ENCODE measurements around the gene NAPSA. TPM values are rescaled to one million over a fixed set of nuclear protein-coding genes. Genes with fewer than 3 reads are reported as not detected.
"Not testable (repeated sequence)": the region's sequence is repeated elsewhere in the genome, so short reads cannot be mapped to it uniquely, and the experiment has no call there.

The NAPSA gene
- total and polyA plus RNA-seq, 2 donors, result 0.94 to 6.4 TPM

DNA sequence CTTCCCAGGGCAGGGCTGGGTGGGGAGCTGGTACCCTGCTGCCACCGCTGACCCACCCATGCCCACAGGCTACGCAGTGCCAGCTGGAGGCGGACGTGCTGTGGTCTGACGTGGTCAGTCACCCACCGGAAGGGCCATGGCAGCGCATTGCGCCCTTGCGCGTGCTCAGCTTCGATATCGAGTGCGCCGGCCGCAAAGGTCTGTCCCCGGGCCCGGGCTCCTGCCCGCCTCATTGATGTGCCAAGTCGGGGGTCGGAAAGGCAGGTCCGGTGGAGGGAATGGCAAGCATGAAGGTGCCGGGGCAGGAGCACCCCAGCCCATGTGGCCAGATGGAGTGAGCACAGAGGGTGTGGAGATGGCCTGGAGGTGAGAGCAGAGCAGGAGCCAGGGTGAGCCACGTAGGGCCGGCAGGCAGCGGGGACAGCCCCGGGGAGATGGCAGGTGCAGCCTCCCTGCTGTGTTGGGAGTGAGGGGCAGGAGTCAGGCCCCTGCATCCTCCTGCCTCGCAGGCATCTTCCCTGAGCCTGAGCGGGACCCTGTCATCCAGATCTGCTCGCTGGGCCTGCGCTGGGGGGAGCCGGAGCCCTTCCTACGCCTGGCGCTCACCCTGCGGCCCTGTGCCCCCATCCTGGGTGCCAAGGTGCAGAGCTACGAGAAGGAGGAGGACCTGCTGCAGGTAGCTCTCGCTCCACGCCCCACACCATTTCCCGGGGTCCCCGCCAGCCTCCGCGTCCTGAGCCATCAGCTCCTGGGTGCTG lies 37.3 kb upstream of the NAPSA start:
- DNase-seq (ENCODE audit: low read depth in 6 of 9, low spot score in 9 of 9), result no peak
- Histone ChIP-seq H3K27ac (ENCODE audit: low read depth in 1 of 2, low read length in 1 of 2) (no peak overlapping the region), H3K4me3 (ENCODE audit: low read length in 2 of 2) (no peak overlapping the region), H3K36me3 (ENCODE audit: control insufficient read depth in 2 of 2, insufficient read depth in 2 of 2, low read length in 1 of 2) (peaks cover 14 to 49% of the 10 kb centered on the region in 2 donors), H3K4me1 (ENCODE audit: control insufficient read depth in 2 of 2, insufficient read depth in 2 of 2, low read length in 2 of 2) (no peaks in the 10 kb centered on the region), H3K9me3 (ENCODE audit: control insufficient read depth in 2 of 2, insufficient read depth in 1 of 2, low read length in 1 of 2) (no peaks in the 10 kb centered on the region), H3K27me3 (ENCODE audit: control insufficient read depth in 2 of 2, insufficient read depth in 1 of 2, low read length in 1 of 2) (no peaks in the 10 kb centered on the region)
- 98% methylated on average over 41 of the region's 41 CpGs for WGBS

DNA sequence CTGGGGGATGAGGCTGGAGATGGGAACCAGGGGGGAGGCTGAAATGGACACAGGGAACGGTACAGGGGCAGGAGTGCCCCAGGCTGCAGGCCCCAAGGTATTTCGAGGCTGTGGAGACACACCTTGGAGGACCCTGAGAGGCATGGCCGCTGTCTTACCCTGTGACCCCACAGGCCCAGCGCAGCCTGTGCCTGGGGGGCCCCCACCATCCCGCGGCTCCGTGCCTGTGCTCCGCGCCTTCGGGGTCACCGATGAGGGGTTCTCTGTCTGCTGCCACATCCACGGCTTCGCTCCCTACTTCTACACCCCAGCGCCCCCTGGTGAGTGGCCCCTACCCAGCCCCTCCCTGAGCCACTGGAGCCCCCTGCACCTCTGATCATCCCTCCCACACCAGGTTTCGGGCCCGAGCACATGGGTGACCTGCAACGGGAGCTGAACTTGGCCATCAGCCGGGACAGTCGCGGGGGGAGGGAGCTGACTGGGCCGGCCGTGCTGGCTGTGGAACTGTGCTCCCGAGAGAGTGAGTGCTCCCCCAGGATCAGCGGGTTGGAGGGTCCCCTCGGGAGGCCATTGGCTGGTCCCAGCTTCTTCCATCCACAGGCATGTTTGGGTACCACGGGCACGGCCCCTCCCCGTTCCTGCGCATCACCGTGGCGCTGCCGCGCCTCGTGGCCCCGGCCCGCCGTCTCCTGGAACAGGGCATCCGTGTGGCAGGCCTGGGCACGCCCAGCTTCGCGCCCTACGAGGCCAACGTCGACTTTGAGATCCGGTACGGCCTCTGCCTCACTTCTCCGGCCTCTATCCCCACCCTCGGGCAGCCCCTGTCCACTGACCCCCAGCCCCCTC lies 36.4 kb upstream of the NAPSA start:
- no peaks in the 10 kb centered on the region for H3K27me3 ChIP-seq (ENCODE audit: control insufficient read depth in 2 of 2, insufficient read depth in 1 of 2, low read length in 1 of 2)
- H3K27ac ChIP-seq (ENCODE audit: low read depth in 1 of 2, low read length in 1 of 2), result no peak overlapping the region
- H3K36me3 ChIP-seq (ENCODE audit: control insufficient read depth in 2 of 2, insufficient read depth in 2 of 2, low read length in 1 of 2), result peaks cover 14 to 45% of the 10 kb centered on the region in 2 donors
- H3K4me3 ChIP-seq (ENCODE audit: low read length in 2 of 2), result no peak overlapping the region
- WGBS, result 96% methylated on average over 48 of the region's 48 CpGs
- no peak for DNase-seq (ENCODE audit: low read depth in 6 of 9, low spot score in 9 of 9)
- no peaks in the 10 kb centered on the region for H3K9me3 ChIP-seq (ENCODE audit: control insufficient read depth in 2 of 2, insufficient read depth in 1 of 2, low read length in 1 of 2)
- H3K4me1 ChIP-seq (ENCODE audit: control insufficient read depth in 2 of 2, insufficient read depth in 2 of 2, low read length in 2 of 2), result no peaks in the 10 kb centered on the region

DNA sequence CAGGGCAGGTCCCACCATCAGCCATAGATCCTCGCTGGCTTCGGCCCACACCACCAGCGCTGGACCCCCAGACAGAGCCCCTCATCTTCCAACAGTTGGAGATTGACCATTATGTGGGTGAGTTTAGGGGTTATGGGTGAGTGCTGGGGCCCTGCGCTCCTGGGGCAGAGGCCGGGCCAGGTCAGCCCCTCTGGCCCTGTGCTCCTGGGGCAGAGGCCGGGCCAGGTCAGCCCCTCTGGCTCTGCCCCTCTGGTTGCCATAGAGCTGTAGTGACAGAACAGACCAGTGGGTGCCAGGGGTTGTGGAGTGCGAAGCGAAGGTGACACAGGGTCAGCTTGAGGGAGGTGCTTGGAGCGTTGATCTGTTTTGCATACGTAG lies 33.9 kb upstream of the NAPSA start:
- DNase-seq (ENCODE audit: low read depth in 6 of 9, low spot score in 9 of 9), result no peak
- Histone ChIP-seq H3K4me1 (ENCODE audit: control insufficient read depth in 2 of 2, insufficient read depth in 2 of 2, low read length in 2 of 2) (no peaks in the 10 kb centered on the region), H3K4me3 (ENCODE audit: low read length in 2 of 2) (no peak overlapping the region), H3K9me3 (ENCODE audit: control insufficient read depth in 2 of 2, insufficient read depth in 1 of 2, low read length in 1 of 2) (no peaks in the 10 kb centered on the region), H3K27me3 (ENCODE audit: control insufficient read depth in 2 of 2, insufficient read depth in 1 of 2, low read length in 1 of 2) (no peaks in the 10 kb centered on the region), H3K27ac (ENCODE audit: low read depth in 1 of 2, low read length in 1 of 2) (no peak overlapping the region), H3K36me3 (ENCODE audit: control insufficient read depth in 2 of 2, insufficient read depth in 2 of 2, low read length in 1 of 2) (peaks cover 14 to 33% of the 10 kb centered on the region in 2 donors)
- over 99% methylated on average over 10 of the region's 10 CpGs for WGBS

DNA sequence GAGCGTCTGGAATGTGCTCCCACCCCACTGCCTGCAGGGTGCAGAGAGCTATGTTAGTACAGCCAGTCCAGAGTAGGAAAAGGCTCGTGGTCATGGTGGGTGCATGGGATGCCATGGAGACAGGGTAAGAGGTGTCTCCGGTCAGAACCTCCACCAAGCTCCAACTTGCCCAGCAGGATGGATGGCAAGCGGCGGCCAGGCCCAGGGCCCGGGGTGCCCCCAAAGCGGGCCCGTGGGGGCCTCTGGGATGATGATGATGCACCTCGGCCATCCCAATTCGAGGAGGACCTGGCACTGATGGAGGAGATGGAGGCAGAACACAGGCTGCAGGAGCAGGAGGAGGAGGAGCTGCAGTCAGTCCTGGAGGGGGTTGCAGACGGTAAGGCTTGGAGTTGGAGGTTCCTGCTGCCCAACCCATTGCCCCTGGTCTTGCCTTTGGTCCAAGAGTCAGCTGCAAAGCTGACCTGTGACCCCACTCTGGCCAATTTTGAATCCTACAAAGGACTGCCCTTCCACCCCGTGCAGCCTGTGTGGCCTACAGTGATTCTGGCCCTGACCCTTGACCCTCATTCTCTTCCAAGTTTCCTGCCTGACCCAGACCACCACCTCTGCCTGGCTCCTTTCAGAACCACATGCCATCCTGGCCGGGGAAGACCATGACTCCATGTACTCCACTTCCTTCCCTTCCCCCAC lies 33.4 kb upstream of the NAPSA start:
- WGBS, result 99% methylated on average over 13 of the region's 13 CpGs
- H3K4me1 ChIP-seq (ENCODE audit: control insufficient read depth in 2 of 2, insufficient read depth in 2 of 2, low read length in 2 of 2), result no peaks in the 10 kb centered on the region
- H3K36me3 ChIP-seq (ENCODE audit: control insufficient read depth in 2 of 2, insufficient read depth in 2 of 2, low read length in 1 of 2), result peaks cover 17 to 35% of the 10 kb centered on the region in 2 donors
- H3K27ac ChIP-seq (ENCODE audit: low read depth in 1 of 2, low read length in 1 of 2), result no peak overlapping the region
- H3K27me3 ChIP-seq (ENCODE audit: control insufficient read depth in 2 of 2, insufficient read depth in 1 of 2, low read length in 1 of 2), result no peaks in the 10 kb centered on the region
- no peaks in the 10 kb centered on the region for H3K9me3 ChIP-seq (ENCODE audit: control insufficient read depth in 2 of 2, insufficient read depth in 1 of 2, low read length in 1 of 2)
- H3K4me3 ChIP-seq (ENCODE audit: low read length in 2 of 2), result no peak overlapping the region
- no peak for DNase-seq (ENCODE audit: low read depth in 6 of 9, low spot score in 9 of 9)

DNA sequence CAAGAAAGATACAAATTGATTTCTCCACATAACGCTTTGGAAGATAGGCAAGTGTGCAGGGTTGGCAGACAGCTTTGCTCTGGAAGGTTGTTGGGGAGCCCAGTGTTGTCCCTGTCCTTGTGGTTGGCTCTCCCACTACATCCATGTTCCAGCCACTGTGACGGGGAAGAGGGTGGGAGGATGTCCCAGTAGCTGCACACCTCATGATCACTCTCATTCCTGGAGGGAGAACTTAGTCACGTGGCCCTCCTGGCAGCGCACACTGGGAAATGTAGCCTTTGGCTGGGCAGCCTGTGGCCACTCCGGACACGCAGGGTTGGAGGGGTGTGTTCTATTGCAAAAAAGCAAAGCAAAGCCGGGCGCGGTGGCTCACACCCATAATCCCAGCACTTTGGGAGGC lies 28.6 kb upstream of the NAPSA start:
- DNase-seq (ENCODE audit: low read depth in 6 of 9, low spot score in 9 of 9), result no peak
- peaks cover 6 to 13% of the 10 kb centered on the region in 2 donors for H3K36me3 ChIP-seq (ENCODE audit: control insufficient read depth in 2 of 2, insufficient read depth in 2 of 2, low read length in 1 of 2)
- 97% methylated on average over 9 of the region's 9 CpGs for WGBS
- H3K4me1 ChIP-seq (ENCODE audit: control insufficient read depth in 2 of 2, insufficient read depth in 2 of 2, low read length in 2 of 2), result no peaks in the 10 kb centered on the region
- no peaks in the 10 kb centered on the region for H3K27me3 ChIP-seq (ENCODE audit: control insufficient read depth in 2 of 2, insufficient read depth in 1 of 2, low read length in 1 of 2)
- no peak overlapping the region for H3K27ac ChIP-seq (ENCODE audit: low read depth in 1 of 2, low read length in 1 of 2)
- no peaks in the 10 kb centered on the region for H3K9me3 ChIP-seq (ENCODE audit: control insufficient read depth in 2 of 2, insufficient read depth in 1 of 2, low read length in 1 of 2)
- H3K4me3 ChIP-seq (ENCODE audit: low read length in 2 of 2), result no peak overlapping the region

DNA sequence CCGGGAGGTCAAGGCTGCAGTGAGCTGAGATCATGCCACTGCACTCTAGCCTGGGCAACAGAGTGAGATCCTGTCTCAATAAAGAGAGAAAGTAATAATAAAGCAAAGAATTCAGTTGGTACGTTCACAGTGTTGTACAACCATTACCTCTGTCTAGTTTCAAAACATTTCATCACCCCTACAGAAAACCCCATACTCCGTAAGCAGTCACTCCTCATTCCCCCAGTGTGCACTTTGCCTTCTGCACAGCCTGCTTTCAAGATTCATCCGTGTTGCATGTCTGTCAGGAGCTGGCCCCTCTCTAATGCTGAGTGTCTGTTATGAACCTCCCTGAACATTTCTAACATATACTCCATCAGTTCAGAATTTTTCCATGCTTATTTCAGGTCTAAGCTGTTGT lies 28.1 kb upstream of the NAPSA start:
- WGBS, result 100% methylated on average over 4 of the region's 4 CpGs
- DNase-seq (ENCODE audit: low read depth in 6 of 9, low spot score in 9 of 9), result no peak
- H3K4me1 ChIP-seq (ENCODE audit: control insufficient read depth in 2 of 2, insufficient read depth in 2 of 2, low read length in 2 of 2), result no peaks in the 10 kb centered on the region
- peaks cover 7 to 11% of the 10 kb centered on the region in 2 donors for H3K36me3 ChIP-seq (ENCODE audit: control insufficient read depth in 2 of 2, insufficient read depth in 2 of 2, low read length in 1 of 2)
- no peak overlapping the region for H3K27ac ChIP-seq (ENCODE audit: low read depth in 1 of 2, low read length in 1 of 2)
- H3K27me3 ChIP-seq (ENCODE audit: control insufficient read depth in 2 of 2, insufficient read depth in 1 of 2, low read length in 1 of 2), result no peaks in the 10 kb centered on the region
- no peak overlapping the region for H3K4me3 ChIP-seq (ENCODE audit: low read length in 2 of 2)
- H3K9me3 ChIP-seq (ENCODE audit: control insufficient read depth in 2 of 2, insufficient read depth in 1 of 2, low read length in 1 of 2), result no peaks in the 10 kb centered on the region

DNA sequence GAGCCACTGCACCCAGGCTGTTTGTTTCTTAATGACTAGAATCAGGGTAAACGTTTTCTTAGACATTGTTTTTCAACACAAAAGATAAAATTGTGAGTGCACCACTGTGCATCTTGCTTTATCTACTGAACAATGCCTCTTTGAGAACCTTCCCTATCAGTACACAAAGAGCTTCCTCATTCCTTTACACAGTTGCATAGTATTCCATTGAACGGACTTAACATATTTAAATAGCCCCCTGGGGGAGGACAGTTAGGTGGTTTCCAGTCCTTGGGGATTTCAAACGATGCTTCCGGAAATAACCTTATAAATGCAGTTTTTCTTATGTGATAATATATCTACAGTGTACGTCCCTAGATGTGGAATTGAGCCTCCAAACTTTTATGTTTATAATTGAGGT lies 27.3 kb upstream of the NAPSA start:
- 95% methylated on average over 5 of the region's 5 CpGs for WGBS
- DNase-seq (ENCODE audit: low read depth in 6 of 9, low spot score in 9 of 9), result no peak
- H3K4me3 ChIP-seq (ENCODE audit: low read length in 2 of 2), result no peak overlapping the region

DNA sequence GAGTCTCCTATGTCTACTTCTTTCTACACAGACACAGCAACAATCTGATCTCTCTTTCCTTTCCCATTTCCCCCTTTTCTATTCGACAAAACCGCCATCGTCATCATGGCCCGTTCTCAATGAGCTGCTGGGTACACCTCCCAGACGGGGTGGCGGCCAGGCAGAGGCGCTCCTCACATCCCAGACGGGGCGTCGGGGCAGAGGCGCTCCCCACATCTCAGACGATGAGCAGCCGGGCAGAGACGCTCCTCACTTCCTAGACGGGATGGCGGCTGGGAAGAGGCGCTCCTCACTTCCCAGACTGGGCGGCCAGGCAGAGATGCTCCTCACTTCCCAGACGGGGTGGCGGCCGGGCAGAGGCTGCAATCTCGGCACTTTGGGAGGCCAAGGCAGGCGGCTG lies 25.5 kb upstream of the NAPSA start:
- 97% methylated on average over 22 of the region's 23 CpGs for WGBS
- H3K4me1 ChIP-seq (ENCODE audit: control insufficient read depth in 2 of 2, insufficient read depth in 2 of 2, low read length in 2 of 2); H3K27ac ChIP-seq (ENCODE audit: low read depth in 1 of 2, low read length in 1 of 2); H3K4me3 ChIP-seq (ENCODE audit: low read length in 2 of 2); DNase-seq (ENCODE audit: low read depth in 6 of 9, low spot score in 9 of 9); H3K27me3 ChIP-seq (ENCODE audit: control insufficient read depth in 2 of 2, insufficient read depth in 1 of 2, low read length in 1 of 2); H3K9me3 ChIP-seq (ENCODE audit: control insufficient read depth in 2 of 2, insufficient read depth in 1 of 2, low read length in 1 of 2): not testable (repeated sequence)
- peaks cover 16 to 21% of the 10 kb centered on the region in 2 donors for H3K36me3 ChIP-seq (ENCODE audit: control insufficient read depth in 2 of 2, insufficient read depth in 2 of 2, low read length in 1 of 2)

More for the DNA sequence above, 27.3 kb upstream of the NAPSA start:
- Histone ChIP-seq H3K4me1 (ENCODE audit: control insufficient read depth in 2 of 2, insufficient read depth in 2 of 2, low read length in 2 of 2) (no peaks in the 10 kb centered on the region), H3K27ac (ENCODE audit: low read depth in 1 of 2, low read length in 1 of 2) (no peak overlapping the region), H3K9me3 (ENCODE audit: control insufficient read depth in 2 of 2, insufficient read depth in 1 of 2, low read length in 1 of 2) (no peaks in the 10 kb centered on the region), H3K36me3 (ENCODE audit: control insufficient read depth in 2 of 2, insufficient read depth in 2 of 2, low read length in 1 of 2) (peaks cover 8 to 11% of the 10 kb centered on the region in 2 donors), H3K27me3 (ENCODE audit: control insufficient read depth in 2 of 2, insufficient read depth in 1 of 2, low read length in 1 of 2) (no peaks in the 10 kb centered on the region)

DNA sequence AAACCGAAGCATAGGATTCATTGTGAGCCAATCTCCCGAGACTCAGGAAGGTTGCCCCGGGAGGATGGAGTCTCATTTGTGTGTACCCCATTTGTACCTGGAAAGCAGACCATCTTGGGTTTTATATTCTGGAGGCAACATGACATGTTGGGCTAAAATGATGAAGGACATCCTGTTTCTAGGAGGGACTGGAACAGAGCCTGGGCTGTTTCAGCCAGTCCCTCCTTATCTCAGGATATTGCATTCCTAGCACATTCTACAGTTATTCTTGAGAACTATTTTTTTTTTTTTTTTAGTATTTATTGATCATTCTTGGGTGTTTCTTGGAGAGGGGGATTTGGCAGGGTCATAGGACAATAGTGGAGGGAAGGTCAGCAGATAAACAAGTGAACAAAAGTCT lies 24.9 kb upstream of the NAPSA start:
- H3K9me3 ChIP-seq (ENCODE audit: control insufficient read depth in 2 of 2, insufficient read depth in 1 of 2, low read length in 1 of 2); H3K27ac ChIP-seq (ENCODE audit: low read depth in 1 of 2, low read length in 1 of 2); H3K27me3 ChIP-seq (ENCODE audit: control insufficient read depth in 2 of 2, insufficient read depth in 1 of 2, low read length in 1 of 2); DNase-seq (ENCODE audit: low read depth in 6 of 9, low spot score in 9 of 9); H3K4me1 ChIP-seq (ENCODE audit: control insufficient read depth in 2 of 2, insufficient read depth in 2 of 2, low read length in 2 of 2); H3K4me3 ChIP-seq (ENCODE audit: low read length in 2 of 2): not testable (repeated sequence)
- peaks cover 16 to 21% of the 10 kb centered on the region in 2 donors for H3K36me3 ChIP-seq (ENCODE audit: control insufficient read depth in 2 of 2, insufficient read depth in 2 of 2, low read length in 1 of 2)
- over 99% methylated on average over 3 of the region's 3 CpGs for WGBS
